Adipose tissue (tissue), 3 donors: ENCODE measurements around the gene ABTB1. TPM values are rescaled to one million over a fixed set of nuclear protein-coding genes. Genes with fewer than 3 reads are reported as not detected.

ENCODE experiments used
- H3K27ac ChIP-seq: one replicate; pipeline ENCODE4 v1.5.1; 2013; ENCODE audit warnings: low read depth, low read length
- WGBS, 3 donors: extraction: QIAGEN DNeasy Blood & Tissue Kit; methylation state at CpG; one replicate each; pipeline ENCODE4 v1.1.7; 2013; 5-methylcytosine and 5-hydroxymethylcytosine counted together
- polyA plus RNA-seq, 3 donors: library from polyadenylated mRNA; stranded (reverse); fragments of 200-250 nt; gene quantifications; one replicate each; pipeline ENCODE4 v1.2.3, GENCODE V29; 2013
- donor health status: healthy with polysubstance abuse.
- donor health status: Bipolar disorder and iron deficiency.
- donor health status: healthy.

The ABTB1 gene
- polyA plus RNA-seq, 3 donors, result 26.0 to 78.4 (median 54.4) TPM

- no peak overlapping the region for H3K27ac ChIP-seq
- 90 to 96% (median 93%) methylated on average over 7 of the region's 7 CpGs for WGBS, 3 donors
These were observed 3.8 kb upstream of the ABTB1 start for GRCh38 chr3:127668906-127669305.

- WGBS, 3 donors, result 88 to 92% (median 90%) methylated on average over 14 of the region's 14 CpGs
These were observed 3.1 kb upstream of the ABTB1 start for GRCh38 chr3:127669541-127670228.

GRCh38 chr3:127670229-127670559 is 2.6 kb upstream of the ABTB1 start:
- H3K27ac ChIP-seq, result no peak overlapping the region
- WGBS, 3 donors, result 89 to 99% (median 95%) methylated on average over 7 of the region's 7 CpGs

More at GRCh38 chr3:127669541-127670228, 3.1 kb upstream of the ABTB1 start:
- H3K27ac ChIP-seq, result no peak overlapping the region

- 94 to 95% (median 95%) methylated on average over 20 of the region's 20 CpGs for WGBS, 3 donors
- H3K27ac ChIP-seq, result no peak overlapping the region
These were observed 1.8 kb upstream of the ABTB1 start for GRCh38 chr3:127670761-127671522.

GRCh38 chr3:127671523-127672428 is 976 bp upstream of the ABTB1 start:
- 23 to 25% (median 23%) methylated on average over 41 to 44 of the region's 44 CpGs for WGBS, 3 donors

GRCh38 chr3:127673191-127674100 is 694 bp downstream of the ABTB1 start:
- no peak overlapping the region for H3K27ac ChIP-seq
- WGBS, 3 donors, result 13 to 23% (median 20%) methylated on average over 45 to 51 of the region's 51 CpGs

More at GRCh38 chr3:127671523-127672428, 976 bp upstream of the ABTB1 start:
- H3K27ac ChIP-seq, result no peak overlapping the region

- no peak overlapping the region for H3K27ac ChIP-seq
- WGBS, 3 donors, result 84 to 87% (median 85%) methylated on average over 17 of the region's 17 CpGs
These were observed 1.5 kb downstream of the ABTB1 start for GRCh38 chr3:127674101-127674721.

- no peak overlapping the region for H3K27ac ChIP-seq
- 82 to 93% (median 84%) methylated on average over 8 of the region's 8 CpGs for WGBS, 3 donors
These were observed 2.0 kb downstream of the ABTB1 start for GRCh38 chr3:127674790-127675189.

GRCh38 chr3:127675651-127676391 is 3.1 kb downstream of the ABTB1 start:
- 87 to 90% (median 88%) methylated on average over 28 to 29 of the region's 29 CpGs for WGBS, 3 donors
- H3K27ac ChIP-seq, result no peak overlapping the region

- no peak overlapping the region for H3K27ac ChIP-seq
- WGBS, 3 donors, result 80 to 90% (median 85%) methylated on average over 4 of the region's 4 CpGs
These were observed 3.7 kb downstream of the ABTB1 start for GRCh38 chr3:127676456-127676855.

- 89 to 93% (median 91%) methylated on average over 20 to 21 of the region's 21 CpGs for WGBS, 3 donors
- H3K27ac ChIP-seq, result no peak overlapping the region
These were observed 4.2 kb downstream of the ABTB1 start for GRCh38 chr3:127676921-127677351.

GRCh38 chr3:127677541-127678314 is 5.0 kb downstream of the ABTB1 start:
- H3K27ac ChIP-seq, result no peak overlapping the region
- 91 to 94% (median 91%) methylated on average over 17 of the region's 17 CpGs for WGBS, 3 donors

- 90 to 96% (median 95%) methylated on average over 8 of the region's 8 CpGs for WGBS, 3 donors
- H3K27ac ChIP-seq, result no peak overlapping the region
These were observed 5.5 kb downstream of the ABTB1 start for GRCh38 chr3:127678315-127678599.

GRCh38 chr3:127678611-127679533 is 6.1 kb downstream of the ABTB1 start:
- H3K27ac ChIP-seq, result no peak overlapping the region
- 63 to 88% (median 73%) methylated on average over 12 of the region's 12 CpGs for WGBS, 3 donors

GRCh38 chr3:127679534-127680145 is 6.9 kb downstream of the ABTB1 start:
- 90 to 94% (median 93%) methylated on average over 21 of the region's 21 CpGs for whole genome bisulfite sequencing, 3 donors
- no peak overlapping the region for H3K27ac ChIP-seq
